ENCODE results near the gene IFITM2.

- TF ChIP-seq CTCF (conservative IDR thresholded peaks at IDR 0.05 in 1 of 2, IDR thresholded peaks at IDR 0.05 in 1 of 2; ENCODE audit: low read depth in 1 of 2, low read length in 2 of 2): no peak
- TF ChIP-seq EZH2 (IDR thresholded peaks at IDR 0.05; ENCODE audit: low read length, missing control alignments): no peak
Measured at GRCh38 chr11:350723-351255, 43.2 kb downstream of the IFITM2 start.

All from fibroblast of lung (primary cell).